HG03575 (cell line): ENCODE measurements around the gene L1CAM.

ENCODE experiments used
- ATAC-seq: cut with Tn5 transposase; IDR thresholded peaks from one replicate; pipeline ENCODE4 v1.9.1; 2021; ENCODE audit not compliant: unreplicated experiment, insufficient number of reproducible peaks, low FRiP score; ENCODE audit errors: extremely low read depth

L1CAM gene

DNA sequence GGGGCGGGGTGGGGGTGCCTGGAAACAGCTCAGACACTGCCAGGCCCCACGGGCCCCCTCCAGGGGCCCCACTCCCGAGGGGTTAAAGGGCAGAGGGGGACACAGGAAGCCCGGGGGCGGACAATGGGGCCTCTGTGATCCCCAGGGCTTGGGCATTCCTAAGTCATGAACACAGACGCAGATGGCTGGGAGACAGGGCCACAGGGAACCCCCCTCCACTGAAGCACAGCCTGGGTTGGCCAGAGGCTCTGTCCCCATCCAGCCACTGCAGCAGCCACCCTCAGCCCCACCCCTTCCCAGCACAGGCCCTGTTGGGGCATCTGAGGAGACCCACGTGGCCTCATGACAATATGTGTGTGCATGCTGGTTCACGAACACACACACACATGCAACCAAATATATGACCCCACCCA is 3.9 kb downstream of the L1CAM start:
- no peak for ATAC-seq

DNA sequence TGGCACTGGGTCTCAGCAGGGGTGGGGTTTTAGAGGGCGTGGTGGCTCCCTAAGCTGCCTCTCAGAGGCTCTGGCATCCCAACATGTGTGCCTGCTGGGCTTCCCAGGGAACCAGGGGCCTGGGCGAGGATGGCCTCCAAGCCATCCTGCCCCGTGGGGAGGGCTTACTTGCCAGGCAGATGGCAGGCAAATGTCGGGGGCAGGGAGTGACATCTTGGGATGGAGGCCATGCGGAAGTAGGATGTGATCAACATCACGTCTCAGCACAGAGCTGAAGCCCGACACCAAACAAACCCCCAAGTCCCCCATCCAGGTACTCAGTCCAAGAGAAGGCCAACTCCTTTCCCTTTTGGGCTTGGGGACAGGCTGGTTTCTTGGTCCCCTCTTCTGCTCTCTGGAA is 4.7 kb downstream of the L1CAM start:
- no peak for ATAC-seq

DNA sequence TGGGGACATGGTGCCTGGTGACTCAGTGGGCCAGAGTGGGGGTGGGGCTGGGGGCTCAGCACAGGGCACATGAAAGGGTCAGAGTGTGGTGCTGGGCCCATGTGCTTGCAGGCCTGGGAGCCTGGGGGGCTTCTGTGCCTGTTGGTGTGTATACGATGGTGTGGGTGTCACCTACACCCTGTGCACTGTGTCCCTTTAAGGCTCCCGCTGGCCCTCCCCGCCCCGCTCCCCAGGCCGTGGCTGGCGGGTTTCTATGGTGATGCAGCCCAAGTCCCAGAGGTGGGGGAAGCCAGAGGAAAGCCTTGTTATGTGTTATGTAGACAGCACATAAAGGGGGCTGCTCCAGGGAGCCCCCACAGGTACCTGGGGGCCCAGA is 5.5 kb downstream of the L1CAM start:
- ATAC-seq = no peak

DNA sequence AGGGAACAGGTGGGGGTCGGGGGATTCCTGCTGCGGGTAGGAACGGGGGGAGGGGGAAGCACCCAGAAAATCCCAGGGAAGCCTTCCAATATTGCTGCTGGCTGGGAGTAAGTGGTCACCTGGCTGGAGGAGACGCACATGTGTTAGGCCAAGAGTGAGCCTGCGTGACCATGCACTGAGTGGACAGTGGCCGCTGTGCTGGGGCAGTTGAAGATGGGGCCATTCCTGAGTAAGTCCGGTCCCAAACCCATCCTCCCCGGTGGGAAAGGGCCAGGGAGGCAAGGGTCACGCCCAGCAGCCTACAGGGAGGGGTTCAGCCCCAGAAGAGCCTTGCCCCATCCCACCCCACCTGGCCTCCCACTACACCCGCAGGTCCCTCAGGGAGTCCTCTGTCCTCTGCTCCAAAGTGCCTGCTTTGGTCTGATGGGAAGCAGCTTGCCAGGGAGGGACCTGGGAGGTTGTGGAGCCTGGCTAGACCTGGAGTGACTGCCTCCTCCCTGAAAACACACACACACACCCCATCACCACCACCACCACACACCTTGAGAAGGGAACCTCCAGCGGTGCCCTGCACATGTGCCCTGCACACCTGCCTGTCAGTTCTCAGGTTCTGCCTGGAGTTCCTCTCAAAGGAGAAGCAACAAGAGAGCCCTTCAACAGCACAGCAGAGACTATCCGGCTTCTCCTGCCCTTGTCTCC is 6.1 kb downstream of the L1CAM start:
- ATAC-seq = no peak

DNA sequence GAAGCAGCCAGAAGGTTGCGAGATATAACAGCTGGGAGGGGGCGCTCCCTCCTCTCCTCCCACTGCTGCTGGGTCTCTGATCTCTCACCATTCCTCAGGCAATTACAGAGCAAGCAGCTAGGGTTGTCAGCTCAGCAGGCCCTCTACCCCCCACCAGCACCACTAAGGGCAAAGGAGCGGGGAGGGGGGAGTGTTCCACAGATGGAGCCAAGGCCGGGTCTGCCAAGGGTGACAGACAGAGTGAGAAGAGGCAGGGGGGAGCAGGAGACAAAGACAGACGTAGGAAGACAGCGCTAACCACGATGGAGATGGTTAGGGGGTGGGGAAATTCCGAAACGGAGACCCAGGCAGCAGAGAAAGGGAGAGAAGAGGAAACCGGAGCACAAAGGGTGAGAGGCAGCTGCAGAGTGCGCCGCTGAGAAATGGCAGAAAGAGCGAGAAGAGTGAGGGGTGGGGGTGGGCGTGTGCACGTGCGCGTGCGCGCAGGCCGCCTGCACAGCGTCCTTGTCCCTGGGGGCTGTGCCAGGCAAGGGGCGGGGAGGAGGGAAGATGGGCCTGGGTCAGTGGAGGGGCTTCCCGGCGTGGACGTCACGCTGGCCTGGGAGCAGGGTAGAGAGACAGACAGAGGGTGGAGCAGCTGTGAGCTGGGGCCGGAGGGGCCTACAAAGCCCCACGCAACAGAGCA is 6.9 kb downstream of the L1CAM start:
- ATAC-seq = no peak

DNA sequence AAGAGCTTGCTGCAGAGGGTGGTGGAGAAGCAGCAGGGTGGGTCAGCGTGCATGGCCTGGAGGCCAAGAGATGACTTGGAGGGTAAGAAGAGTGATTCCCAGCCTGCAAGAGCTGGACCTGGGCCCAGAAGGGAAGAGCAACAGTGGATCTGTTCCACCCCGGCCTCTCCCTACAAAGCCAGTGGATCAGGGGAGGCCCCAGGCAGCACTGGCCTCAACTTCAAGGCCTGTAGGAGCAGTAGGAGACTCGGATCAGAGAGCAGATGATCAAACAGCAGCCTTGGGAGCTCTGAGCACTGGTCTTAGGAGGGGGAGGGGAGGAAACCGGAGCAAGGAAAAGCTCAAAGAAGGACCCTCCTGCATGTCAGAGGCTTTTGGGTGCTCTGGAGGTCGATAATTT is 7.6 kb downstream of the L1CAM start:
- ATAC-seq = no peak

DNA sequence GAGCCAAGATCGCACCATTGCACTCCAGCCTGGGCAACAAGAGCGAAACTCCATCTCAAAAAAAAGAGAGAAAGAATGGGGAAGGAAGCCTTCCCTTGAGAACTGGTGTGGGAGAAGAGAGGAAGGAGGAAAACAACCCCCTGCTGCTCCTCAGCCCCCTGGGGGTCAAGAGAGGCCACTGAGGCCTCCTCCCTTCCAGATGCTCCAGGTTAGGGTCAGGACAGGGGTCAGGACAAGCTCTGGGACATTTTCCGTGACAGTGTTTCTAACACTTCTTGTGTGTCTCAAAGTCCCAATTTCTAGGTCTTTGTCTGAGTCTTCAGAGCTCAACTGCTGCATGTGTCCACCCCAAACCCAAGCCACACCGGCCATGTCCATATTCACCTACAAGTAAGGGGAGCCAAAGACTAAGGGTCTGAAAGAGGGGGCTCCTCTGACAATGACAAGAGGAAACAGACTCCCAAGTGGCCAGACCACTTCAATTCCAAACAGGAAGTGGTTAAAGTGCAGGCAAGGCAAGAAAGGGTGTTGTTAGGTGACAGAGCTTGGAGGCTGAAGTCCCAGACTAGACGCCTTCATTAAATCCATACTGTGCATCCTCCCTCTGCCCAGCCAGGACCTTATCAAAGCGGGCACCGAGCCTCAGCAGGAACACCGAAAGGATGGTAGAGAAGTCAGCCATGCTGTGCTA is 8.3 kb downstream of the L1CAM start:
- ATAC-seq = no peak

DNA sequence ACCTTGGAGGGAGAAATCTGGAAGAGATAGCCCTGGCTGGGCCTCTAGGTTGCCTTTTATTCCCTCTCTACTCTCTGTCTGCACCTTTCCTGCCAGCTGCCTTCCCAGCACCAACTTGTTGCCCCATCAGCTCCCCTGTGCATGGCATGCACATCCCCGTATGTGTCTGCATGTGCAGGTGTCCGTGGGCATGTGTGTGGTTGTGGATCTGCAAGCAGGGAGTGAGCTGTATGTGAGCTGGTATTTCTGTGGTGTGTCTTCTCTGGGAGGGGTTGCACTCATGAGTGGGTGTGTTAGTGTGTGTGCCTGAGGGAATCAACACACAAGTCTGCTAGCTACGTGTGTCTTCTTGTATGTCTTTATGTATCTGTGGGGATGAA is 9.9 kb downstream of the L1CAM start:
- ATAC-seq = no peak

DNA sequence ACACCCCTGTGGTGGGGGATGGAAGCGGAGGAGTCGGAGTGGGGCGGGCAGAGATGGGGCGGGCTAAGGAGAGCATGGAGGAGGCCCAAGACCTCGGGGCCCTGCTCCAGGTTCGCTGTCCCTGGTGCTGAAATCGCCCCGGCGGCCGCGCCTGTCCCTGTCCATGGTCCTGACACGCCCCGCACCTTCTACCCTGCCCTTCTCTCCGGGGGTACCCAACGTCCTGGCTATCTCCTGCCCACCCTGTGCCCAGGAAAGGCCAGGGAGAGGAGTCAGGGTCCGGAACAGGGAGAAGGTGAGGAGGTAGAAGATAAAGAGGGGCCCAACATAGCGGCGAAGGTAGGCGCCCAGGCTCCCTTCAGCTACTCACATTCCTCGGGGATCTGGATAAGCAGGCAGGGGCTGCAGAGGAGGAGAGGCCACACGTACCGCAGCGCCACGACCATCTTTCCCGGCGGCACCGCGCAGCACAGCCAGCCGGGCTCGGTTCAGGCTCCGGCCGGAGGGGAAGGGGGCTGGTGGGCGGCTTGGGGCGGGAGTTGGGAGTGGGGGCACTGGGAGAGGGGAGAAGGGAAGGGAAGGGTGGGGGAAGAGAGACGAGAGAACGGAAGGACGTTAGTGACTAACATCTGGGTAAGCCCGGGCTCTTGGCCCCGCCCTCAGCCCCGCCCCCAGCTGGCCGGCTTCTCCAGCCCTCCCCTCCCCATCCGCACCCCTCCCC is 10.4 kb downstream of the L1CAM start:
- ATAC-seq = no peak

DNA sequence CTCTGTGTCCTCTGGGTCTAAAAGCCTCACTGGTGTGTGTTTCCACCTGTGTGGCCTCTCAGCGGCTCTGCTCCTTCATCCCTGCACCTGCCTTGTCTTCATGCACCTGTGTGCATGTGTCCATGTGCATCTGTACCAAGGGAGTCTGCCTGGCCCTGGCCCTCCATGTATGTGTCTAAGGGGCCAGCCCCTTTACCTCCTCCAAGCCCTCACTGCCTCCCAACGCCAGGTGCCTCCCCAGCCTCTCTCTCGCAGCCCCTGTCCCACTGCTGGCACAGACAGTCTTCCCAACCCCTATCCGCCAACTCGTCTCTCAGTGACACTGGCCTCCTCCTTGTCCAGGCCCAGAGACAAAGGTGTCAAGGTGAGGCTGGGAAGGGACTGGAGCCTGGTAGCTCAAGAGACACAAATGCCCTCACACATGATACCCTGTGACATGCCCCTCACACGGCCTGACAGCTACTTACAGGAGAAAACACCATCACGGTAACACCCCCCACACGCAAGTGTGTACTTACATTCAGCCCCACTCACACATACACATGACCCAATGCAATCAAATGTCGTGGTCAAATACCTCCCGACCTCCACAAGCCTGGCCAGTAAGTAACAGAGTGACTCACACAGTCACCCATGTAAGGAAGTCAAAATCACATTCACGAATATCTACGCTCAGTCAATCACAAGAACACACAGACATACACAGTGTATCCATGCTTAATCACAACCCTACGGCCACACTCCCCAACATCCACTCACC is 11.4 kb downstream of the L1CAM start:
- ATAC-seq = no peak

DNA sequence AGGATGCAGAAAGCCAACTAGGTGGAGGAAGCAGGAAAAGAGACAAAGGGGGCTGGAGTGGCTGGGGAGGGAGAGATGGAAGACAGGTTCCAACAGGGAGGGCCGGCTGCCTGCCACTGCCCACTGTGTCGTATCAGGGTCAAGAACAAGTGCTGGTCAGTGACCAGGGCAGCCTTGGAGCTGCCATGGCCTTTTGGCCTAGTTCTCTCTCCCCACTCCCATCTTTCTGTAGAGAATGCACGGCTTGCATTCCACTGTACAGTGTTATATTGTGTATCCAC is 11.9 kb downstream of the L1CAM start:
- no peak for ATAC-seq

DNA sequence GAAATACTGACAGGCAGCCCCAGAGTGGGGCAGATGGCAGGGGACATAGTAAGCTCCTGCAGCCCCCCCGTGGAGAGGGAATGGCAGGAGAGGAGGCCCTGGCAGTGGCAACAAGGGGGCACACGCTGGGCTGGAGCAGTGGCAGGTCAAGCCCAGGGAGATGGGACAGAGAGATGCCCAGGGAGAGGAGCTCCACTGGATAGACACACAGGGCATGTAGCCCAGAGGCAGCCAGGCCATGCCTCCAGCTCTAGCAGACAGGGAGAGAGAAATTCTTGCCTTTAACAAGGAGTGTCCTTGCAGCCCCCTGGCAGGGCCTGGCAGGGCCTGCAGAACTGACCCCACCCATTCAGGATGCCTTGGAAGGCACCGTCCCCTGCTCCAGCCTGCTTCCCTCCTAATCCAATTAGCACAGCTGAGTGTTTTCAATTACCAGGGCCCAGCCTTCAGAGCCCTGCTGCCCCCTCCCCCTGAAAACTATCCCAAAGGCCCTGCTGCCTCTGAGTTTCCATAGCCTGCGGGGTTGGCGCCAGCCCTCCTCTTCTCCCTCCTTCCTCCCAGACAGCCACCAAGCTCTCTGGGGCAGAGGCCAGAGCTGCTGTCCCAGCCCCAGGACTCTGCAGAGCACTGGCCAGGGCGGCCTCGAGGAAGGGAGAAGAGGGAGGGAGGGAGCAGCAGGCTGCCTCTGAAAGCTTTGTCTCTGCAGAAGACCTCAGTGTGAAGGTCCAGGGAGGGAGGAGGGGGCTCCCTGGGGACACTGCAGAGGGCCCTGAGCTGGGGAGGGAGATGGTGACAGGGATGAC is 12.5 kb downstream of the L1CAM start:
- no peak for ATAC-seq

DNA sequence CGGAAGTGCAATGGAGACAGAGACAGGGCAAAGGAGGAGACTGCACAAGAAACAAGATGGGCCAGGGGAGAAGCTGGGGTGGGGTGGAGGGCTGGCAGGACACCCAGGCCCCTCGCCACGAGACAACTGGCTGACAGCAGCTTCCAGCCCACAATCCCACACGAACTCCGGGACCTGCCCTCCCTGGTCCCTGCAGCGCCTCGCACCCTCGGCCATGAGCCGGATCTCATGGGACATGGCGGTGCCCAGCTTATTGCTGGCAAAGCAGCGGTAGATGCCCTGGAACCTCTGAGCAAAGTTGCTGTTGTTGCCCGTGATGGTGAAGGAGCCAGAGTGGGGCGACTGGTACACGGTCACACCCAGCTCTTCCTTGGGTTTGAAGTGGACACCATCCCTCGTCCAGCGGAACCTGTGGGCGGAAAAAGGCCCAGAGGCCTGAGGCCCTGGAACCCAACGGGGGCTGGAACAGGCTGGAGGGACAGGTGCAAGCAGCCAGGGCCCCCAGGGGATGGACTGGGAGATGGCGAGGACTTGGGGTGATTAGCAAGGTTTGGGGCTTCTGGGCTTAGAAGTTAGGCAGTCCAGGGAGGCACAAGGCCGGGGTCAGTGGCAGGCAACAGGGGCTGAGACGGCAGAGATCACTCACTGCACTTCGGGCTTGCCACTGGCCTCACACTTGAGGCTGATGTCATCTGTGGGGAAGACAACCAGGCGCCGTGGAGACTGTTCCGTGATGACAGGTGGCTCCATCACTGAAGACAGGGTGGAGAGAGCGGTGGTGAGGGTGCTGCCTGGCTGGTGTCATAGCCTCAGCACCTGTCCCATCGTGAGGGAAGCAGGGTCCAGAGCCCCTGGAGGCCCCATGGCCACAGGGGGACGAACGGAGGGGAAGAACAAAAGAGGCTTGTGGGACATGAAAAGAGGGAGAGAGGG is 13.8 kb downstream of the L1CAM start:
- no peak for ATAC-seq

DNA sequence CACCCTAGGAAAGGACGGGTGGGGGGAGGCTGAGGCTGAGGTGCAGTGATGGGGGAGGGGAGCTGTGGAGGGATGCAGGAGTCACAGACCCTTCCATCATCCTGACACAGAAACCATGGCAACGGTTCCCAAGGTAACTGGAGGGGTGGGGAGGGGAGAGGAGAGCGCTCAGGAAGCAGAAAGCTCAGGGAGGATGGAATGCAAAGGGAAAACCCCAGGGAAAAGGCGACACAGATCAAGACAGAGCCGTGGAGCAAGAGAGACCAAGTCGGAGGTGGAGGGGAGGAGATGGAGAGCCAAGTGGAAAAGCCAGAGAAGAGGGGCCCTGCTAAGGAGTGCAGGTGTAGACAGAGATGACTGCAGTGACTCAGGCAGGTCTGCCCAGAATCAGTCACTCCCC is 14.5 kb downstream of the L1CAM start:
- no peak for ATAC-seq

DNA sequence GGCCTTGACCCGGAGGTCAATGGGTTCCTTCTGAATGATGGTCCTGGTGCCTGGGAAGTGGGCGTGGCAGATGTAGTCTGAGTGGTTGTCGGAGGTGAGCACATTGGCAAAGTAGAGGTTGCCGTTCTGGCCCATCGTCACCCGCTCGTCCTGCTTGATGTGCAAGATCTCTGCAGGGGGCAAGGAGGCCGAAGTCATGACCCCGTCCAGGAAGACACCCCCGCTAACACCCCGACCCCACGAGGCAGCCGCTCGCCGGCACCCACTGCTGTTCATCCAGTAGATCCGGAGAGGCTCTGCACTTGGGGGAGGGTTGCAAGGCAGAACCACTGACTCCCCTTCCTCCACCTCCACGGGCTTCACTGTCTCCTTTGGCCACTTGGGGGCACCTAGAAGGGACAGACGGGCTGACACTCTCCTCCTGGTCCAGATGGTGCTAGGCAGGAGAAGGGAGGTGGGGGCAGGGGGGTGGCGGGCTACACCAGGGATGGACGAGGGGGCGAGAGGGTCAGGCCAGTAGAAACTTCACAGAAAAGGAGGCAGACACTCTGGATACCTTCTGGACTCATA is 15.1 kb downstream of the L1CAM start:
- no peak for ATAC-seq

DNA sequence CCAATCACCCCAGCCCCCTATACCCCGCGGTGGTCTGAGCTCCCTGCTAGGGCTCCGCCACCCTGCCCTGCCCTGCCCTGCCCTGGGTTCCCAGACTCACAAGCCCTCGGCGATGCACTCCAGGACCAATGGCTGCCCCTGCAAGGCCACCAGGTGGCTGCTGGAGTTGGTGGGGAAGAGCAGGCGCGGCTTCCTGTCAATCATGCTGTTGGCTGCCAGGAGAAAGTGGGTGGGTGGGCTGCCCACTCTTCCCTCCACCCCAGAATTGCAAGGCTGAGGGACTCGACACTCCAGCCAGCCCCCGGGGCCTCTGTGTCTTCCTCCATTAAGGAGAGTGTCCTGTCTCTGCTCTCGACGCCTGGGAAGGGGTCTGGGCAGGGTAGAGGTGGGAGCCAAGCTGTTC is 15.7 kb downstream of the L1CAM start:
- no peak for ATAC-seq
